NCI-H82 treated with DMSO at 0.1 percent for 48 hours (cell line): Measurements from ENCODE around the gene UFM1.
"Not testable (repeated sequence)": the region's sequence is repeated elsewhere in the genome, so short reads cannot be mapped to it uniquely, and the experiment has no call there.

ENCODE experiments used
- DNase-seq: peaks from one replicate; lab custom pipeline; 2025; ENCODE audit not compliant: unreplicated experiment; lab: John Stamatoyannopoulos, UW

Gene UFM1

GRCh38 chr13:38363746-38364145, 14.1 kb downstream of the UFM1 start:
- DNase-seq: not testable (repeated sequence)

- DNase-seq: no peak
Observed at GRCh38 chr13:38365661-38366060, 16.0 kb downstream of the UFM1 start.

GRCh38 chr13:38366954-38367645, 17.4 kb downstream of the UFM1 start:
- no peak for DNase-seq

GRCh38 chr13:38369058-38369457, 19.4 kb downstream of the UFM1 start:
- DNase-seq: no peak

- not testable (repeated sequence) for DNase-seq
Observed at GRCh38 chr13:38370096-38370495, 20.4 kb downstream of the UFM1 start.

GRCh38 chr13:38372820-38373383, 23.3 kb downstream of the UFM1 start:
- DNase-seq: no peak

- DNase-seq: no peak
Observed at GRCh38 chr13:38376546-38376945, 26.9 kb downstream of the UFM1 start.

GRCh38 chr13:38381890-38382289, 32.2 kb downstream of the UFM1 start:
- no peak for DNase-seq

GRCh38 chr13:38382946-38383345, 33.3 kb downstream of the UFM1 start:
- no peak for DNase-seq

- no peak for DNase-seq
Observed at GRCh38 chr13:38384171-38384570, 34.5 kb downstream of the UFM1 start.

- no peak for DNase-seq
Observed at GRCh38 chr13:38385153-38385891, 35.7 kb downstream of the UFM1 start.

- DNase-seq: no peak
Observed at GRCh38 chr13:38386421-38386820, 36.8 kb downstream of the UFM1 start.

- no peak for DNase-seq
Observed at GRCh38 chr13:38391341-38391740, 41.7 kb downstream of the UFM1 start.

- no peak for DNase-seq
Observed at GRCh38 chr13:38394777-38395496, 45.3 kb downstream of the UFM1 start.

GRCh38 chr13:38395497-38395788, 45.8 kb downstream of the UFM1 start:
- DNase-seq: no peak

- no peak for DNase-seq
Observed at GRCh38 chr13:38398711-38399493, 49.3 kb downstream of the UFM1 start.

- DNase-seq: no peak
Observed at GRCh38 chr13:38399535-38399934, 49.9 kb downstream of the UFM1 start.

GRCh38 chr13:38401276-38401675, 51.6 kb downstream of the UFM1 start:
- no peak for DNase-seq

GRCh38 chr13:38405216-38405615, 55.6 kb downstream of the UFM1 start:
- no peak for DNase-seq

- no peak for DNase-seq
Observed at GRCh38 chr13:38409771-38410170, 60.1 kb downstream of the UFM1 start.

- no peak for DNase-seq
Observed at GRCh38 chr13:38412266-38412665, 62.6 kb downstream of the UFM1 start.
